K562 (cell line): ENCODE results near the gene ZFP64. TPM values are rescaled to one million over a fixed set of nuclear protein-coding genes. Genes with fewer than 3 reads are reported as not detected.

Source experiments
- ADNP ChIP-seq: fragments of 200-800 bp; sonication (Bioruptor generic); IDR thresholded peaks from 2 replicates; pipeline ENCODE4 v1.6.1; 2016; ENCODE audit warnings: missing genetic modification characterization, missing compliant biosample characterization
- FOXA1 ChIP-seq: fragments of 450-650 bp; IDR thresholded peaks from 2 replicates; pipeline ENCODE4 v1.6.1; 2016; ENCODE audit warnings: mild to moderate bottlenecking, borderline replicate concordance
- FOXK2 ChIP-seq, 2 experiments: fragments of 450-650 bp; IDR thresholded peaks in 1 of 2; conservative IDR thresholded peaks in 1 of 2; 2 replicates each; pipeline ENCODE4 v1.6.1; 2016; ENCODE audit warnings: low read depth in 2 of 2, mild to moderate bottlenecking in 1 of 2
- GATAD2A ChIP-seq: fragments of 450-650 bp; IDR thresholded peaks from 2 replicates; pipeline ENCODE4 v1.6.1; 2017
- HIVEP1 ChIP-seq: fragments of 250-450 bp; sonication (Bioruptor Pico); IDR thresholded peaks from 2 replicates; pipeline ENCODE4 v1.4.0; 2020; ENCODE audit warnings: mild to moderate bottlenecking
- MCM3 ChIP-seq: fragments of 450-650 bp; IDR thresholded peaks from 2 replicates; pipeline ENCODE4 v1.6.1; 2016
- POLR2G ChIP-seq: fragments of 200-400 bp; formaldehyde crosslinking; IDR thresholded peaks from 2 replicates; pipeline ENCODE4 v1.6.1; 2017; ENCODE audit warnings: low read depth, mild to moderate bottlenecking, antibody characterized with exemption, low read length, moderate library complexity
- SAFB ChIP-seq: fragments of 200-400 bp; formaldehyde crosslinking; IDR thresholded peaks from 2 replicates; pipeline ENCODE4 v1.6.1; 2017; ENCODE audit warnings: low read depth, low read length, borderline replicate concordance
- SIRT6 ChIP-seq: IDR thresholded peaks from one replicate; pipeline ENCODE4 v1.6.1; 2012; ENCODE audit warnings: low read depth, mild to moderate bottlenecking, control low read depth, inconsistent platforms, low read length, moderate library complexity
- SNIP1 ChIP-seq: fragments of 450-650 bp; IDR thresholded peaks from 2 replicates; pipeline ENCODE4 v1.7.1; 2017; ENCODE audit warnings: low read depth, mild to moderate bottlenecking
- SNRNP70 ChIP-seq: fragments of 200-400 bp; formaldehyde crosslinking; optimal IDR thresholded peaks from 2 replicates; pipeline ENCODE3; 2017; ENCODE audit warnings: low read depth, low read length
- TRIM24 ChIP-seq, 2 experiments: fragments of 450-650 bp; IDR thresholded peaks; 2 replicates each; pipeline ENCODE4 v1.6.1; 2016
- WHSC1 ChIP-seq: IDR thresholded peaks from one replicate; pipeline ENCODE4 v1.6.1; 2012; ENCODE audit warnings: low read length, control low read depth, inconsistent platforms
- XRCC5 ChIP-seq: fragments of 200-400 bp; formaldehyde crosslinking; IDR thresholded peaks from 2 replicates; pipeline ENCODE4 v1.6.1; 2017; ENCODE audit warnings: low read depth, mild to moderate bottlenecking, low read length
- ZKSCAN1 ChIP-seq: fragments of 150-350 bp; IDR thresholded peaks from 2 replicates; pipeline ENCODE4 v1.6.1; 2016; ENCODE audit warnings: low read depth, low read length
- ZNF239 ChIP-seq: fragments of 250-450 bp; sonication (Bioruptor Pico); IDR thresholded peaks from 2 replicates; pipeline ENCODE4 v1.4.0; 2020; ENCODE audit warnings: mild to moderate bottlenecking
- ZNF830 ChIP-seq: fragments of 250-450 bp; sonication (Bioruptor Pico); IDR thresholded peaks from 2 replicates; pipeline ENCODE4 v1.5.0; 2021; ENCODE audit warnings: mild to moderate bottlenecking
- polyA plus RNA-seq, 8 experiments: library from polyadenylated mRNA; depleted of rRNA in 4 of 8; stranded (reverse) in 5 of 8; unstranded in 3 of 8; fragments of >200 nt; fragmentation: Nextera tagmentation in 2 of 8; fragmentation: Illumina TruSeq in 1 of 8; extraction: Ambion mirVana in 2 of 8; extraction: Trizol in 1 of 8; gene quantifications; 2 replicates each; pipeline versions ENCODE4 v1.2.1 to v1.2.3, GENCODE V29; 2011 to 2014; ENCODE audit warnings: inconsistent platforms in 1 of 8, missing spikeins in 1 of 8
- total RNA-seq, 7 experiments: library from RNA; depleted of rRNA in 6 of 7; stranded (reverse); fragments of >200 nt in 6 of 7; fragmentation: Illumina TruSeq in 2 of 7; extraction: Trizol in 2 of 7; gene quantifications; 2 replicates each; pipeline versions ENCODE4 v1.2.1 to v1.2.3, GENCODE V29; 2011 to 2021; ENCODE audit warnings: low replicate concordance in 1 of 7
- TF ChIP-seq, protein P1 (sequence below): fragments of 150-350 bp; IDR thresholded peaks from 2 replicates; pipeline ENCODE4 v1.6.1; 2014; ENCODE audit warnings: low read depth, mild to moderate bottlenecking, low read length, borderline replicate concordance
- TF ChIP-seq, protein P2 (sequence below): sonication (generic); formaldehyde crosslinking; IDR thresholded peaks from 2 replicates; pipeline ENCODE4 v1.8.1; 2023; ENCODE audit warnings: mild to moderate bottlenecking, missing genetic modification reagents, moderate library complexity
- TF ChIP-seq, protein P3 (sequence below): IDR thresholded peaks from 3 replicates; pipeline ENCODE4 v1.6.1; 2011; ENCODE audit warnings: borderline replicate concordance, mild to moderate bottlenecking, moderate library complexity; ENCODE audit not compliant: insufficient read length; ENCODE audit errors: extremely low read depth
- TF ChIP-seq, protein P4 (sequence below): fragments of 450-650 bp; IDR thresholded peaks from 2 replicates; pipeline ENCODE4 v1.6.1; 2016; ENCODE audit warnings: low read depth, mild to moderate bottlenecking, moderate library complexity

The ZFP64 gene
- total and polyA plus RNA-seq, 9 of the 15 experiments (the other 6 are each of a cell fraction or from before 2014, with no cell fraction given): 1.4 to 13.4 (median 7.0) TPM

DNA sequence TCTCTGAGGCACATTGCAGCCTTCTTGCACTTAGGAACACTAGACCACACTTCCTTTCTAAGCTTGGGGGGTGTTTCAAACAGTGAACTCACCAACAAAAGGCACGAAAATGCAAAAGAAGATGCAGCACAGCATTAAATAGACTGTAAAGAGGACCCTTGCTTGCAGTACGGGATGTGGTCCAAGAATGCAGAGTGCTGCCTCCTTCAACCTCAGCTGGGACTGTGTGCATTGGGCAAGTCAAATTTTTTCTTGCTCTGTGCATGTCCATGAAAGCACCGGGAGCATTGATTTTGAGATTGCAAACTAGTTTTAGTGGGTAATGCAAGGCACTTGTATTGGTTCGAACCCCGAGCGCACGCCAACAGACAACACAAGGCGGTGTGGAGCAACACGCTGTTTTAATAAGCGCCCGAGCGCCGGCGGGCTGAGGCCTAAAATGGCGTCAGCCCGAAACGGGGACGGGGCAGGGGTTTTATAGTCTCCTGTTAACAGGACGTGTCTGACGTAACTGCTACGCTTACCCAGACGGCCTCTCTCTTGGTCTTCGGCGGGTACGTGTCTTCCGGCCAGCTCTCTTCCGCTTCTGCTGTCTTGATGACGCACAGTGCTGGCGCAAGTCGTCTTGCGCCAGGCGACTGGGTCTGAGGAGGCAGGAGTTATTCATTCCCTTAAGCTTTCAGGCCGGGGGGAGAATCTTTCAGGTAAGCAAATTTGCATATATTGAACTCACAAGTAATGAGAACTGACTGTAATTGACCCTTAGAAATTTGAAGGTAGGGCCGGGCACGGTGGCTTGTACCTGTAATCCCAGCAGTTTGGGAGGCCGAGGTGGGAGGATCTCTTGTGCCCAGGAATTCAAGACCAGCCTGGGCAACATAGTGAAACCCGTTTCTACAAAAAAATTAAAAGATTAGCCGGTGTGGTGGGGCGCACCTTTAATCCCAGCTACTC is 18.7 kb upstream of the ZFP64 start (continued):
- TF ChIP-seq, protein P1, sequence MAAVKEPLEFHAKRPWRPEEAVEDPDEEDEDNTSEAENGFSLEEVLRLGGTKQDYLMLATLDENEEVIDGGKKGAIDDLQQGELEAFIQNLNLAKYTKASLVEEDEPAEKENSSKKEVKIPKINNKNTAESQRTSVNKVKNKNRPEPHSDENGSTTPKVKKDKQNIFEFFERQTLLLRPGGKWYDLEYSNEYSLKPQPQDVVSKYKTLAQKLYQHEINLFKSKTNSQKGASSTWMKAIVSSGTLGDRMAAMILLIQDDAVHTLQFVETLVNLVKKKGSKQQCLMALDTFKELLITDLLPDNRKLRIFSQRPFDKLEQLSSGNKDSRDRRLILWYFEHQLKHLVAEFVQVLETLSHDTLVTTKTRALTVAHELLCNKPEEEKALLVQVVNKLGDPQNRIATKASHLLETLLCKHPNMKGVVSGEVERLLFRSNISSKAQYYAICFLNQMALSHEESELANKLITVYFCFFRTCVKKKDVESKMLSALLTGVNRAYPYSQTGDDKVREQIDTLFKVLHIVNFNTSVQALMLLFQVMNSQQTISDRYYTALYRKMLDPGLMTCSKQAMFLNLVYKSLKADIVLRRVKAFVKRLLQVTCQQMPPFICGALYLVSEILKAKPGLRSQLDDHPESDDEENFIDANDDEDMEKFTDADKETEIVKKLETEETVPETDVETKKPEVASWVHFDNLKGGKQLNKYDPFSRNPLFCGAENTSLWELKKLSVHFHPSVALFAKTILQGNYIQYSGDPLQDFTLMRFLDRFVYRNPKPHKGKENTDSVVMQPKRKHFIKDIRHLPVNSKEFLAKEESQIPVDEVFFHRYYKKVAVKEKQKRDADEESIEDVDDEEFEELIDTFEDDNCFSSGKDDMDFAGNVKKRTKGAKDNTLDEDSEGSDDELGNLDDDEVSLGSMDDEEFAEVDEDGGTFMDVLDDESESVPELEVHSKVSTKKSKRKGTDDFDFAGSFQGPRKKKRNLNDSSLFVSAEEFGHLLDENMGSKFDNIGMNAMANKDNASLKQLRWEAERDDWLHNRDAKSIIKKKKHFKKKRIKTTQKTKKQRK: no peak
- TF ChIP-seq ZNF239 (CRISPR knock-in tag) (no peak), WHSC1 (no peak), ADNP (no peak), POLR2G (peak; percentile 90), GATAD2A (no peak), TRIM24 (IDR thresholded peaks at IDR 0.05) (no peak), SAFB (no peak), MCM3 (no peak), ZKSCAN1 (no peak), SNRNP70 (no peak), SIRT6 (no peak), XRCC5 (no peak), SNIP1 (no peak), FOXK2 (conservative IDR thresholded peaks at IDR 0.05 in 1 of 2, IDR thresholded peaks at IDR 0.05 in 1 of 2; ENCODE audit: low read depth in 2 of 2) (no peak), FOXA1 (no peak), ZNF830 (CRISPR knock-in tag) (no peak), HIVEP1 (CRISPR knock-in tag) (no peak)
- TF ChIP-seq, protein P2, sequence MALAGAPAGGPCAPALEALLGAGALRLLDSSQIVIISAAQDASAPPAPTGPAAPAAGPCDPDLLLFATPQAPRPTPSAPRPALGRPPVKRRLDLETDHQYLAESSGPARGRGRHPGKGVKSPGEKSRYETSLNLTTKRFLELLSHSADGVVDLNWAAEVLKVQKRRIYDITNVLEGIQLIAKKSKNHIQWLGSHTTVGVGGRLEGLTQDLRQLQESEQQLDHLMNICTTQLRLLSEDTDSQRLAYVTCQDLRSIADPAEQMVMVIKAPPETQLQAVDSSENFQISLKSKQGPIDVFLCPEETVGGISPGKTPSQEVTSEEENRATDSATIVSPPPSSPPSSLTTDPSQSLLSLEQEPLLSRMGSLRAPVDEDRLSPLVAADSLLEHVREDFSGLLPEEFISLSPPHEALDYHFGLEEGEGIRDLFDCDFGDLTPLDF (CRISPR knock-in tag): no peak
- TF ChIP-seq, protein P3, sequence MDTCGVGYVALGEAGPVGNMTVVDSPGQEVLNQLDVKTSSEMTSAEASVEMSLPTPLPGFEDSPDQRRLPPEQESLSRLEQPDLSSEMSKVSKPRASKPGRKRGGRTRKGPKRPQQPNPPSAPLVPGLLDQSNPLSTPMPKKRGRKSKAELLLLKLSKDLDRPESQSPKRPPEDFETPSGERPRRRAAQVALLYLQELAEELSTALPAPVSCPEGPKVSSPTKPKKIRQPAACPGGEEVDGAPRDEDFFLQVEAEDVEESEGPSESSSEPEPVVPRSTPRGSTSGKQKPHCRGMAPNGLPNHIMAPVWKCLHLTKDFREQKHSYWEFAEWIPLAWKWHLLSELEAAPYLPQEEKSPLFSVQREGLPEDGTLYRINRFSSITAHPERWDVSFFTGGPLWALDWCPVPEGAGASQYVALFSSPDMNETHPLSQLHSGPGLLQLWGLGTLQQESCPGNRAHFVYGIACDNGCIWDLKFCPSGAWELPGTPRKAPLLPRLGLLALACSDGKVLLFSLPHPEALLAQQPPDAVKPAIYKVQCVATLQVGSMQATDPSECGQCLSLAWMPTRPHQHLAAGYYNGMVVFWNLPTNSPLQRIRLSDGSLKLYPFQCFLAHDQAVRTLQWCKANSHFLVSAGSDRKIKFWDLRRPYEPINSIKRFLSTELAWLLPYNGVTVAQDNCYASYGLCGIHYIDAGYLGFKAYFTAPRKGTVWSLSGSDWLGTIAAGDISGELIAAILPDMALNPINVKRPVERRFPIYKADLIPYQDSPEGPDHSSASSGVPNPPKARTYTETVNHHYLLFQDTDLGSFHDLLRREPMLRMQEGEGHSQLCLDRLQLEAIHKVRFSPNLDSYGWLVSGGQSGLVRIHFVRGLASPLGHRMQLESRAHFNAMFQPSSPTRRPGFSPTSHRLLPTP: no peak
- TF ChIP-seq, protein P4, sequence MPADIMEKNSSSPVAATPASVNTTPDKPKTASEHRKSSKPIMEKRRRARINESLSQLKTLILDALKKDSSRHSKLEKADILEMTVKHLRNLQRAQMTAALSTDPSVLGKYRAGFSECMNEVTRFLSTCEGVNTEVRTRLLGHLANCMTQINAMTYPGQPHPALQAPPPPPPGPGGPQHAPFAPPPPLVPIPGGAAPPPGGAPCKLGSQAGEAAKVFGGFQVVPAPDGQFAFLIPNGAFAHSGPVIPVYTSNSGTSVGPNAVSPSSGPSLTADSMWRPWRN: no peak
